LHCN-M2 (cell line): Measurements from ENCODE around the gene AIFM3. TPM values are rescaled to one million over a fixed set of nuclear protein-coding genes. Genes with fewer than 3 reads are reported as not detected.
A peak's percentile ranks its signal among the peaks of the same experiment; 100 is the strongest.

Experiments used
- DNase-seq: peaks from one replicate; pipeline ENCODE4 v3.0.0-alpha.2; 2012; ENCODE audit warnings: low read depth
- total RNA-seq: library from RNA; depleted of rRNA; stranded (reverse); fragments of >200 nt; gene quantifications from 2 replicates; pipeline ENCODE4 v1.2.3, GENCODE V29; 2014

The AIFM3 gene
- total RNA-seq, 1 experiment from 2014 or later: not detected

GRCh38 chr22:20990184-20991180 lies 23.4 kb downstream of the AIFM3 start:
- no peak for DNase-seq

GRCh38 chr22:20991252-20992055 lies 24.4 kb downstream of the AIFM3 start:
- DNase-seq: no peak

GRCh38 chr22:20992056-20992442 lies 25.0 kb downstream of the AIFM3 start:
- DNase-seq: no peak

- no peak for DNase-seq
Observed at GRCh38 chr22:20992456-20993303, 25.6 kb downstream of the AIFM3 start.

GRCh38 chr22:20993304-20994127 lies 26.5 kb downstream of the AIFM3 start:
- no peak for DNase-seq

- no peak for DNase-seq
Observed at GRCh38 chr22:20994128-20994901, 27.3 kb downstream of the AIFM3 start.

- DNase-seq: no peak
Observed at GRCh38 chr22:20994902-20995241, 27.8 kb downstream of the AIFM3 start.

- no peak for DNase-seq
Observed at GRCh38 chr22:20995329-20996030, 28.4 kb downstream of the AIFM3 start.

- DNase-seq: no peak
Observed at GRCh38 chr22:20996031-20996410, 29.0 kb downstream of the AIFM3 start.

- no peak for DNase-seq
Observed at GRCh38 chr22:20996598-20997535, 29.8 kb downstream of the AIFM3 start.

- no peak for DNase-seq
Observed at GRCh38 chr22:20997536-20998257, 30.6 kb downstream of the AIFM3 start.

- DNase-seq: peak; percentile 52
Observed at GRCh38 chr22:20998411-20999336, 31.6 kb downstream of the AIFM3 start.

- no peak for DNase-seq
Observed at GRCh38 chr22:20999350-21000206, 32.5 kb downstream of the AIFM3 start.

- no peak for DNase-seq
Observed at GRCh38 chr22:21000207-21000986, 33.3 kb downstream of the AIFM3 start.
